Measurements from ENCODE around the gene SLC39A11.

DNA sequence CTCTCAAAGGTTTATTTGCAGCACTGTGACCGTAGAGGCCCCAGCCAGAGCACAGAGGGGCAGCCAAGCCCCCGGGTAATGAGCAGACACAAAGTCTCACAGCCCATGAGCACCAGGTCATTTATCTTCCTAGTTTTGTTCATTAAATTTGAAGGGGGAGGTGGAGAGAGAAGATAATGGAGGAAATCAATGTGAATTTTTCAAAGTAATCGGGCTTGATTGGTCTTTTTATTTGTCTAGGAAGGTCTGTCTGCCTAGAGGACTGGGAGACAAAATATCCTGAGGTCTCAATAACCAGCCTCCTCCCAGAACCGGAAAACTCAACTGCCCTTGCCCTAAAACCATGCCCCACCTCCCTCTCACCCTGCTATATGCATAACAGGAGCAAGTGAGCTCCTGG lies 189.0 kb downstream of the SLC39A11 start:
- TF ChIP-seq ISL1 (CRISPR knock-in tag; IDR thresholded peaks at IDR 0.05) (no peak), SNAI2 (CRISPR knock-in tag; IDR thresholded peaks at IDR 0.05) (no peak), CSRNP3 (CRISPR knock-in tag; IDR thresholded peaks at IDR 0.05) (no peak), OSR1 (CRISPR knock-in tag; IDR thresholded peaks at IDR 0.05) (no peak), ZNF70 (CRISPR knock-in tag; IDR thresholded peaks at IDR 0.05) (no peak), ZC3H10 (CRISPR knock-in tag; IDR thresholded peaks at IDR 0.05) (no peak), PATZ1 (CRISPR knock-in tag; IDR thresholded peaks at IDR 0.05; ENCODE audit: borderline replicate concordance) (no peak), ARNTL (CRISPR knock-in tag; IDR thresholded peaks at IDR 0.05; ENCODE audit: borderline replicate concordance, low read depth) (no peak), ZNF8 (CRISPR knock-in tag; IDR thresholded peaks at IDR 0.05) (no peak), ZFP3 (CRISPR knock-in tag; IDR thresholded peaks at IDR 0.05) (no peak), CSDC2 (CRISPR knock-in tag; IDR thresholded peaks at IDR 0.05) (no peak), POU6F1 (CRISPR knock-in tag; IDR thresholded peaks at IDR 0.05; ENCODE audit: borderline replicate concordance, low read depth) (no peak), BACH2 (CRISPR knock-in tag; IDR thresholded peaks at IDR 0.05; ENCODE audit: borderline replicate concordance) (no peak)
- TF ChIP-seq, protein P1, sequence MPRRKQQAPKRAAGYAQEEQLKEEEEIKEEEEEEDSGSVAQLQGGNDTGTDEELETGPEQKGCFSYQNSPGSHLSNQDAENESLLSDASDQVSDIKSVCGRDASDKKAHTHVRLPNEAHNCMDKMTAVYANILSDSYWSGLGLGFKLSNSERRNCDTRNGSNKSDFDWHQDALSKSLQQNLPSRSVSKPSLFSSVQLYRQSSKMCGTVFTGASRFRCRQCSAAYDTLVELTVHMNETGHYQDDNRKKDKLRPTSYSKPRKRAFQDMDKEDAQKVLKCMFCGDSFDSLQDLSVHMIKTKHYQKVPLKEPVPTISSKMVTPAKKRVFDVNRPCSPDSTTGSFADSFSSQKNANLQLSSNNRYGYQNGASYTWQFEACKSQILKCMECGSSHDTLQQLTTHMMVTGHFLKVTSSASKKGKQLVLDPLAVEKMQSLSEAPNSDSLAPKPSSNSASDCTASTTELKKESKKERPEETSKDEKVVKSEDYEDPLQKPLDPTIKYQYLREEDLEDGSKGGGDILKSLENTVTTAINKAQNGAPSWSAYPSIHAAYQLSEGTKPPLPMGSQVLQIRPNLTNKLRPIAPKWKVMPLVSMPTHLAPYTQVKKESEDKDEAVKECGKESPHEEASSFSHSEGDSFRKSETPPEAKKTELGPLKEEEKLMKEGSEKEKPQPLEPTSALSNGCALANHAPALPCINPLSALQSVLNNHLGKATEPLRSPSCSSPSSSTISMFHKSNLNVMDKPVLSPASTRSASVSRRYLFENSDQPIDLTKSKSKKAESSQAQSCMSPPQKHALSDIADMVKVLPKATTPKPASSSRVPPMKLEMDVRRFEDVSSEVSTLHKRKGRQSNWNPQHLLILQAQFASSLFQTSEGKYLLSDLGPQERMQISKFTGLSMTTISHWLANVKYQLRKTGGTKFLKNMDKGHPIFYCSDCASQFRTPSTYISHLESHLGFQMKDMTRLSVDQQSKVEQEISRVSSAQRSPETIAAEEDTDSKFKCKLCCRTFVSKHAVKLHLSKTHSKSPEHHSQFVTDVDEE (CRISPR knock-in tag; IDR thresholded peaks at IDR 0.05), result no peak

Measured in SK-N-SH treated with all-trans-retinoic acid at 6 μM for 48 hours (cell line).